ENCODE measurements around the gene SLC16A13. TPM values are rescaled to one million over a fixed set of nuclear protein-coding genes. Genes with fewer than 3 reads are reported as not detected.

The SLC16A13 gene
- total and polyA plus RNA-seq, 2 donors from 2014 or later = 6.5 to 11.6 TPM

DNA sequence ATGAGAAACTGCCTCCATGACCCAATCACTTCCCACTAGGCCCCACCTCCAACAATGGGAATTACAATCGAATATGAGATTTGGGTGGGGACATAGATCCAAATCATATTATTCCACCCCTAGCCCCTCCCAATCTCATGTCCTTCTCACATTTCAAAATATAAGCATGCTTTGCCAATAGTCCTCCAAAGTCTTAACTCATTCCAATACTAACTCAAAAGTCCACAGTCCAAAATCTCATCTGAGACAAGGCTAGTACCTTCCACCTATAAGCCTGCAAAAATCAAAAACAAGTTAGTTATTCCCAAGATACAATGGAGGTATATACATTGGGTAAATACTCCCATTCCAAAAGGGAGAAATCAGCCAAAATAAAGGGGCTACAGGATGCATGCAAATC is 31.4 kb downstream of the SLC16A13 start:
- no peak overlapping the region for H3K27ac ChIP-seq (ENCODE audit: low read depth in 2 of 2, low read length in 2 of 2)
- TF ChIP-seq, protein P1, sequence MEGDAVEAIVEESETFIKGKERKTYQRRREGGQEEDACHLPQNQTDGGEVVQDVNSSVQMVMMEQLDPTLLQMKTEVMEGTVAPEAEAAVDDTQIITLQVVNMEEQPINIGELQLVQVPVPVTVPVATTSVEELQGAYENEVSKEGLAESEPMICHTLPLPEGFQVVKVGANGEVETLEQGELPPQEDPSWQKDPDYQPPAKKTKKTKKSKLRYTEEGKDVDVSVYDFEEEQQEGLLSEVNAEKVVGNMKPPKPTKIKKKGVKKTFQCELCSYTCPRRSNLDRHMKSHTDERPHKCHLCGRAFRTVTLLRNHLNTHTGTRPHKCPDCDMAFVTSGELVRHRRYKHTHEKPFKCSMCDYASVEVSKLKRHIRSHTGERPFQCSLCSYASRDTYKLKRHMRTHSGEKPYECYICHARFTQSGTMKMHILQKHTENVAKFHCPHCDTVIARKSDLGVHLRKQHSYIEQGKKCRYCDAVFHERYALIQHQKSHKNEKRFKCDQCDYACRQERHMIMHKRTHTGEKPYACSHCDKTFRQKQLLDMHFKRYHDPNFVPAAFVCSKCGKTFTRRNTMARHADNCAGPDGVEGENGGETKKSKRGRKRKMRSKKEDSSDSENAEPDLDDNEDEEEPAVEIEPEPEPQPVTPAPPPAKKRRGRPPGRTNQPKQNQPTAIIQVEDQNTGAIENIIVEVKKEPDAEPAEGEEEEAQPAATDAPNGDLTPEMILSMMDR (IDR thresholded peaks at IDR 0.05; ENCODE audit: borderline replicate concordance, extremely low read depth, insufficient read depth) = no peak
- no peaks in the 10 kb centered on the region for H3K36me3 ChIP-seq (ENCODE audit: control insufficient read depth in 2 of 3, insufficient read depth in 3 of 3, low read length in 3 of 3)
- DNase-seq (no peak), FAIRE-seq (no peak)
- H3K9ac ChIP-seq (ENCODE audit: low read length in 3 of 3) = no peak overlapping the region
- H3K9me3 ChIP-seq (ENCODE audit: control insufficient read depth in 2 of 3, insufficient read depth in 1 of 3, low read length in 3 of 3) = peaks cover 0 to 2% (median 0%) of the 10 kb centered on the region in 3 donors
- no peak overlapping the region for H3K4me3 ChIP-seq (ENCODE audit: low read length in 3 of 3)
- no peaks in the 10 kb centered on the region for H3K4me1 ChIP-seq (ENCODE audit: control insufficient read depth in 2 of 3, insufficient read depth in 2 of 3, low read depth in 1 of 3, low read length in 3 of 3)
- intact Hi-C loops (cut with DNase I) = no loop called here
- H3K27me3 ChIP-seq (ENCODE audit: control insufficient read depth, insufficient read depth, low read length) = no peaks in the 10 kb centered on the region

DNA sequence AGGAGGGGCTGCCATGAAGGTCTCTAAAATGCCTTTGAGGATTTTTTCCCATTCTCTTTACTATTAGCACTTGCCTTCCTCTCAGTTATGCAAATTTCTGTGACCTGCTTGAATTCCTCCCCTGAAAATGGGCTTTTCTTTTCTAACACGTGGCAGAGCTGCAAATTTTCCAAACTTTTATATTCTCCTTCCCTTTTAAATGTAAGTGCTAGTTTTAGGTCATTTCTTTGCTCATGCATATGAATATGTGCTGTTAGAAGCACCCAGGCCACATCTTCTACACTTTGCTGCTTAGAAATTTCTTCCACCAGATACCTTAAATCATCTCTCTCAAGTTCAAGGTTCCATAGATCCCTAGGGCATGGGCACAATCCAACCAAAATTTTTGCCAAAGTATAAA is 32.5 kb downstream of the SLC16A13 start:
- no peak for FAIRE-seq
- Histone ChIP-seq H3K9me3 (ENCODE audit: control insufficient read depth in 2 of 3, insufficient read depth in 1 of 3, low read length in 3 of 3) (peaks cover 0 to 2% (median 0%) of the 10 kb centered on the region in 3 donors), H3K36me3 (ENCODE audit: control insufficient read depth in 2 of 3, insufficient read depth in 3 of 3, low read length in 3 of 3) (no peaks in the 10 kb centered on the region), H3K27ac (ENCODE audit: low read depth in 2 of 2, low read length in 2 of 2) (no peak overlapping the region), H3K4me1 (ENCODE audit: control insufficient read depth in 2 of 3, insufficient read depth in 2 of 3, low read depth in 1 of 3, low read length in 3 of 3) (no peaks in the 10 kb centered on the region), H3K27me3 (ENCODE audit: control insufficient read depth, insufficient read depth, low read length) (no peaks in the 10 kb centered on the region), H3K4me3 (ENCODE audit: low read length in 3 of 3) (no peak overlapping the region), H3K9ac (ENCODE audit: low read length in 3 of 3) (no peak overlapping the region)
- TF ChIP-seq, protein P1 (IDR thresholded peaks at IDR 0.05; ENCODE audit: borderline replicate concordance, extremely low read depth, insufficient read depth) = no peak
- DNase-seq = no peak
- intact Hi-C loops (cut with DNase I) = no loop called here

DNA sequence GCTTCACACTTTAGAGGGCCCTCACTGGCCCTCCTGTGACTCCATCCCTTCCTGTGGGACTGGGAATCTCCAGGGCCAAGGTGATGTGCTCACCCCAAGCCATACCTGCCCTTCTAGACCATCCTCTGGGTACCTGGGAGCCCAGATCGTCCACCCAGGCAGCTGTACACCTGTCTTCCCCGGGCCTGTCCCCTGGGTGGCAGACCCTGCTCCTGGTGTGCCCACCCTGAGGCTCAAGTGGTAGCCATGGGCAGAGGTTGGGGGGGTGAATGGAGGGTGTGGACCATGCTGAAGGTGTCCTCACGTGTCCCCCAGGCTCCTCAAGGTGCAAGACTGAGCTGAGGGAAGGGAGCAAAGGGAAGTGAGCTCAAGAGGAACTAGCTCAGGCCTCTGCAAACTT is 34.9 kb downstream of the SLC16A13 start:
- Histone ChIP-seq H3K27ac (ENCODE audit: low read depth in 2 of 2, low read length in 2 of 2) (no peak overlapping the region), H3K9me3 (ENCODE audit: control insufficient read depth in 2 of 3, insufficient read depth in 1 of 3, low read length in 3 of 3) (peaks cover 0 to 2% (median 0%) of the 10 kb centered on the region in 3 donors), H3K27me3 (ENCODE audit: control insufficient read depth, insufficient read depth, low read length) (no peaks in the 10 kb centered on the region), H3K36me3 (ENCODE audit: control insufficient read depth in 2 of 3, insufficient read depth in 3 of 3, low read length in 3 of 3) (no peaks in the 10 kb centered on the region), H3K9ac (ENCODE audit: low read length in 3 of 3) (no peak overlapping the region), H3K4me3 (ENCODE audit: low read length in 3 of 3) (no peak overlapping the region), H3K4me1 (ENCODE audit: control insufficient read depth in 2 of 3, insufficient read depth in 2 of 3, low read depth in 1 of 3, low read length in 3 of 3) (no peaks in the 10 kb centered on the region)
- TF ChIP-seq, protein P1 (IDR thresholded peaks at IDR 0.05; ENCODE audit: borderline replicate concordance, extremely low read depth, insufficient read depth) = no peak
- no peak for DNase-seq
- no peak for FAIRE-seq
- intact Hi-C loops (cut with DNase I) = no loop called here

DNA sequence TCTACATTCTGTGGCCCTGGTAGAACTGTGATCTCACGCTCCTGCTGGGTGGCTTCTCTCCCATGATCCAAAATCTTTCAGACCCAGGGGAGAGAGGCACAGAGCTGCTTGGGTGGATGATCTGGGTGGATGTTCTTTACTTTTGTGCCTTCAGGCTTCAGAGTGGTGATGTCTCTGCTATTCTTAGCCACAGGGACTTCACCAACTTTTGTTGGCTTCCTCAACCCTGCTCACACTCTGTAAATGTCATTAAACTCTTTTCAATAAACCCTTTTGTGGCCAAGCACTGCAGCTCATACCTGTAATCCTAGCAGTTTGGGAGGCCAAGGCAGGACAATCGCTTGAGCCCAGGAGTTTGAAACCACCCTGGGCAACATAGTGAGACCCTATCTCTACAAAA is 36.6 kb downstream of the SLC16A13 start:
- H3K9ac ChIP-seq (ENCODE audit: low read length in 3 of 3) = no peak overlapping the region
- H3K36me3 ChIP-seq (ENCODE audit: control insufficient read depth in 2 of 3, insufficient read depth in 3 of 3, low read length in 3 of 3) = no peaks in the 10 kb centered on the region
- H3K9me3 ChIP-seq (ENCODE audit: control insufficient read depth in 2 of 3, insufficient read depth in 1 of 3, low read length in 3 of 3) = peaks cover 0 to 2% (median 0%) of the 10 kb centered on the region in 3 donors

More for the DNA sequence above, 36.6 kb downstream of the SLC16A13 start:
- DNase-seq = no peak
- no peak overlapping the region for H3K27ac ChIP-seq (ENCODE audit: low read depth in 2 of 2, low read length in 2 of 2)
- no peak overlapping the region for H3K4me3 ChIP-seq (ENCODE audit: low read length in 3 of 3)
- TF ChIP-seq, protein P1 (IDR thresholded peaks at IDR 0.05; ENCODE audit: borderline replicate concordance, extremely low read depth, insufficient read depth) = no peak
- H3K27me3 ChIP-seq (ENCODE audit: control insufficient read depth, insufficient read depth, low read length) = no peaks in the 10 kb centered on the region
- FAIRE-seq = no peak
- intact Hi-C loops (cut with DNase I) = no loop called here
- H3K4me1 ChIP-seq (ENCODE audit: control insufficient read depth in 2 of 3, insufficient read depth in 2 of 3, low read depth in 1 of 3, low read length in 3 of 3) = no peaks in the 10 kb centered on the region
